ENCODE data around the gene LAMTOR2. TPM values are rescaled to one million over a fixed set of nuclear protein-coding genes. Genes with fewer than 3 reads are reported as not detected.

LAMTOR2 gene
- total and polyA plus RNA-seq, 2 experiments from 2014 or later: 75.5 to 199 TPM

- Histone ChIP-seq H3K9me3 (ENCODE audit: low read depth) (no peaks in the 10 kb centered on the region), H3K27me3 (no peaks in the 10 kb centered on the region), H3K27ac (peak overlapping the region; percentile 81), H3K4me3 (no peak overlapping the region), H3K36me3 (peaks cover 16% of the 10 kb centered on the region), H3K4me1 (ENCODE audit: low read depth) (peaks cover 61% of the 10 kb centered on the region)
- DNase-seq (ENCODE audit: low read depth in 1 of 2, low spot score in 1 of 2): no peak
- no peak for TF ChIP-seq CTCF (IDR thresholded peaks at IDR 0.05; ENCODE audit: low read depth, low read length)
Measured at GRCh38 chr1:156074661-156075060, 20.1 kb downstream of the LAMTOR2 start.

- Histone ChIP-seq H3K27me3 (no peaks in the 10 kb centered on the region), H3K36me3 (peaks cover 16% of the 10 kb centered on the region), H3K4me3 (no peak overlapping the region), H3K4me1 (ENCODE audit: low read depth) (peaks cover 66% of the 10 kb centered on the region), H3K27ac (peak overlapping the region; percentile 81), H3K9me3 (ENCODE audit: low read depth) (no peaks in the 10 kb centered on the region)
- peak in 1 of 2 donors; percentile 39 for DNase-seq (ENCODE audit: low read depth in 1 of 2, low spot score in 1 of 2)
- no peak for TF ChIP-seq CTCF (IDR thresholded peaks at IDR 0.05; ENCODE audit: low read depth, low read length)
Measured at GRCh38 chr1:156075162-156075561, 20.6 kb downstream of the LAMTOR2 start.

- Histone ChIP-seq H3K36me3 (peaks cover 16% of the 10 kb centered on the region), H3K9me3 (ENCODE audit: low read depth) (no peaks in the 10 kb centered on the region), H3K27ac (peak overlapping the region; percentile 81), H3K27me3 (no peaks in the 10 kb centered on the region), H3K4me3 (no peak overlapping the region), H3K4me1 (ENCODE audit: low read depth) (peaks cover 66% of the 10 kb centered on the region)
- no peak for DNase-seq (ENCODE audit: low read depth in 1 of 2, low spot score in 1 of 2)
- TF ChIP-seq CTCF (IDR thresholded peaks at IDR 0.05; ENCODE audit: low read depth, low read length): no peak
Measured at GRCh38 chr1:156075775-156076204, 21.2 kb downstream of the LAMTOR2 start.

GRCh38 chr1:156076609-156077429 lies 22.2 kb downstream of the LAMTOR2 start:
- Histone ChIP-seq H3K4me1 (ENCODE audit: low read depth) (peaks cover 64% of the 10 kb centered on the region), H3K36me3 (peaks cover 16% of the 10 kb centered on the region), H3K4me3 (no peak overlapping the region), H3K9me3 (ENCODE audit: low read depth) (no peaks in the 10 kb centered on the region), H3K27ac (peak overlapping the region; percentile 81), H3K27me3 (no peaks in the 10 kb centered on the region)
- TF ChIP-seq CTCF (IDR thresholded peaks at IDR 0.05; ENCODE audit: low read depth, low read length): no peak
- peak in 1 of 2 donors; percentile 47 for DNase-seq (ENCODE audit: low read depth in 1 of 2, low spot score in 1 of 2)

- peak overlapping the region; percentile 81 for H3K27ac ChIP-seq
- peaks cover 16% of the 10 kb centered on the region for H3K36me3 ChIP-seq
- no peak for DNase-seq (ENCODE audit: low read depth in 1 of 2, low spot score in 1 of 2)
- H3K27me3 ChIP-seq: no peaks in the 10 kb centered on the region
- H3K4me1 ChIP-seq (ENCODE audit: low read depth): peaks cover 59% of the 10 kb centered on the region
- no peaks in the 10 kb centered on the region for H3K9me3 ChIP-seq (ENCODE audit: low read depth)
- TF ChIP-seq CTCF (IDR thresholded peaks at IDR 0.05; ENCODE audit: low read depth, low read length): no peak
- no peak overlapping the region for H3K4me3 ChIP-seq
Measured at GRCh38 chr1:156077430-156077760, 22.8 kb downstream of the LAMTOR2 start.
